GM19397 (cell line): Measurements from ENCODE around the gene BMPR1B.

ENCODE experiments used
- ATAC-seq: cut with Tn5 transposase; IDR thresholded peaks from one replicate; pipeline ENCODE4 v1.9.1; 2021; ENCODE audit warnings: mild to moderate bottlenecking, moderate library complexity; ENCODE audit not compliant: unreplicated experiment

BMPR1B gene

DNA sequence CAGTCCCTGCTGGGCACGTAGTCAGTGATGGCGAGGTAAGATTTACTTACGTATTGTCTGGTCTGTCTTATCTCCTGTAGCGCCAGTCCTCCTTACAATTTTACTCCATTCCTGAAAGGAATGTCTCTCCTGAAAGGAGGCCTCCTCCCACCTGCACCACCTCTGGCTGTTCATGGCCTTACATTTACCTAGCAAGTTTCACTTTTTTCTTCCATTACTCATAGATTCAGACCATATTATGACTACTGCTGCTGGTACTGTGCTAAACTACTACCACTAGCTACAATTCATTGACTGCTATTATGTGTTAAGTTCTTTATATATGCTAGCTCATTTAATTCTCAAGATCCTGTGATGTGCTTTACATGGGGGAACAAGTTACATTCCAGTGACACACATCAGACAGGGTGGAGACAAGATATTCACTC is 189.9 kb downstream of the BMPR1B start:
- ATAC-seq, result no peak

DNA sequence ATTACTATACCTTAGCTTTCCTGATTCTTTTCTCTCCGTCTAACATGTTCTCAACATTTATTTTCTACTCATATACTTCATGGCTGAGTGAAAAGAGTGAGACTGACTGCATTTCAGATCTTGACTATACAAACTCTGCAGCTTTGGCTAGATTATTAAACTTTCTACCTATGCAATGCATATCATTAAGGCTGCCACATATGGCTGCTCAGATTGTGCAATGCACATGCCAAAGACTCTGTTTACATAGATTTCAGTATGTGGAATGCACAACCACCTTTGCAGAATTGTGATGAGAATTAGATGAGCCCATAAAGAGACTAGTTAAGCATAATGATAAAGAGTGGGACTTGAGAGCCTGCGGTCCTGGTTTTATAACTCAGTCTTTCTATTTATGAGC is 196.5 kb downstream of the BMPR1B start:
- ATAC-seq, result no peak

DNA sequence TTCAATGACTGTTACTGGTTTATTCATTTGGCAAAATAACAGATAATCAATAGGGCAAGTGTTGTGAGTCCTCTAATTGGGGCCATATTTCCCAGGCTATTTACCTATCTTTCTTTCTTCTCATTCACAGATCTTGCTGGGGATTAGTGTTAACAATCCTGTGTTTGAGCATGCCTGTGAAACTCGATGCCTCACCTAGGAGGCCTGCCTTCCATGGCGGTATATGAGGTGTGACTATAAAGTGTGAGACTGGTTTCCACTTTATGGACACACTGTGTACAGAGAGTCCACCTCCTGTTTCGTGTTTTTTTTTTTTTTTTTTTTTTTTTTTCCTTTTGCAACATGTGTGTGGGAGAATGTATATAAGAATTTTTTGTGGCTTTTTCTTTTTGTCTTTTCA is 199.3 kb downstream of the BMPR1B start:
- no peak for ATAC-seq

- no peak for ATAC-seq
Observed at GRCh38 chr4:94959307-94959706, 201.6 kb downstream of the BMPR1B start.

DNA sequence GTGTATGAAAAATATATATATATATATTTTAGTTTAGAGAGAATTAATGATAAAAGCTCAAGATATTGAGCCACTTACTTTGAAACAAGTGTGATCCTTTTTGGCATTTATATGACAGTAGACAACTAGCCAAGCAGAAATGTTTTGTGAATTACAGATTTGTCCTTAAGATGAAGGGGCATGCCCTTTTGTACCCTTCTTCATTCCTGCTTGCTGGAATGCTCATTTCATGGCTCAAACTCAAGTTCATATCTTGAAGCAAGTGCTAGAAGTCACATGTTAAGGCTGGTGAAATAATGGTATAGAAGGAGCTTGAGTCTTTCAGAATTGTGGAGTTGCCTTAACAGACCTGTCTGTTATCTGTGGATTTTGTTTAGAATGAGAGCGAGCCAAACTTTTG is 203.0 kb downstream of the BMPR1B start:
- ATAC-seq, result no peak

GRCh38 chr4:94961420-94961819 is 203.7 kb downstream of the BMPR1B start:
- ATAC-seq, result no peak

DNA sequence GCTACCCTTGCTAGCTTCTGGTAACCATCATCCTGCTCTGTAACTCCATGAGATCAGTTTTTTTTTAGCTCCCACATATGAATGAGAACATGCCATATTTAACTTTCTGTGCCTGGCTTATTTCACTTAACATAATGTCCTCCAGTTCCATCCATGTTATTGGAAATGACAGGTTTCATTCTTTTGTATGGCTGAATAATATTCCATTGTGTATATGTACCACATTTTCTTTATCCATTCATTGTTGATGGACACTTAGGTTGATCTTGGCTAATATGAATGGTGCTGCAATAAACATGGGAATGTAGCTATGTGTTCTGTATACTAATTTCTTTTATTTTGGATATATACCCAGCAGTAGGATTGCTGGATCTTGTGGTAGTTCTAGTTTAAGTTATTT is 204.7 kb downstream of the BMPR1B start:
- no peak for ATAC-seq

DNA sequence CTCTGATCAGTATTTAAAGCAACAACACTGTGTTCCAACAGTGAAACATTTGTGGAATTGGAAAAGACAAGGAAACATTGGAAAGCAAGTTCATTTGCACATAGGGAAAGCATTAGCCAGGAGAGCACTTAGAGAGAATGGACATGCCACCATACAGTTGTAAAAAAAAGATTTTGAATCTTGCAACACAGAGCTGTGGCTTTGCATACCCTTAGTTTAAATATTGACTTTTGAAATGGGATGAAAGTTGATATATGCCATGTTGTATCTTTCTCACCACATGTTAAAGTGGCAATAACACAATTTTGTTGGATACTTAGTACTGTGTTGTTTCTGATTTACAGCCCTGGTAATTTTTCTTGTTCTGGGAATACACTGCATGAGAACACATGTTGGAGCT is 208.1 kb downstream of the BMPR1B start:
- ATAC-seq, result no peak

GRCh38 chr4:94968493-94968892 is 210.7 kb downstream of the BMPR1B start:
- ATAC-seq, result no peak

DNA sequence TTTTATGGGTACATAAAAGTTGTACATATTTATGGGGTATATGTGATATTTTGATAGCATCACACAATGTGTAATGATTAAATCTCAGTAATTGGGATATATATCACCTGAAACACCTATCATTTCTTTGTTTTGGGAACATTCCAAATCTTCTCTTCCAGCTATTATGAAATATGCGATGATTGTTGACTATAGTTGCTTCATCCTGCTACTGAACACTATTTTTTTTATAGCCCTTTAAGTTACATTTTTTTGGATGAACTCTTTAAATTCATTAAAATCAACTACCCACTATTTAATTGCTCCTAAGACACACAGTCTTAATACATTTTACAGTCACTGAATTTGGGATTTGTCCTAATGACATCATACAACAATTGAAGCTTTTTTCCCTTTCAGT is 212.9 kb downstream of the BMPR1B start:
- no peak for ATAC-seq

GRCh38 chr4:94974773-94975172 is 217.0 kb downstream of the BMPR1B start:
- no peak for ATAC-seq

GRCh38 chr4:94976371-94977011 is 218.7 kb downstream of the BMPR1B start:
- ATAC-seq, result no peak

DNA sequence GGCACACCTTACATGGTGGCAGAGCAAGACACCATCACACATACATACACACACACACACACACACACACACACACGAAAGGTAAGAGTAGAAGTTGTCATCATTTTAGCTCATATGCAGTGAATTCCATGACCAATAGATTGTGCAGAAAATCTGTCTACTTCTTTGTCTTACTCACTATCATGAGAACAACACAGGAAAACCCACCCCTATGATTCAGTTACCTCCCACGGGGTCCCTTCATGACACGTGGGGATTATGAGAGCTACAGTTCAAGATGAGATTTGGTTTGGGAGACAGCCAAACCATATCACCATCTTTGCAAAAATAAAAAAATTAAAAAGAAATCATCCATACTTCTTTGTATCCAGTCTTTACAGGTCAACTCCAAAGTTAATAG is 221.1 kb downstream of the BMPR1B start:
- no peak for ATAC-seq

GRCh38 chr4:94979621-94980020 is 221.9 kb downstream of the BMPR1B start:
- no peak for ATAC-seq

GRCh38 chr4:94995684-94996394 is 238.1 kb downstream of the BMPR1B start:
- peak; percentile 74 for ATAC-seq

- no peak for ATAC-seq
Observed at GRCh38 chr4:95000076-95000648, 242.4 kb downstream of the BMPR1B start.

DNA sequence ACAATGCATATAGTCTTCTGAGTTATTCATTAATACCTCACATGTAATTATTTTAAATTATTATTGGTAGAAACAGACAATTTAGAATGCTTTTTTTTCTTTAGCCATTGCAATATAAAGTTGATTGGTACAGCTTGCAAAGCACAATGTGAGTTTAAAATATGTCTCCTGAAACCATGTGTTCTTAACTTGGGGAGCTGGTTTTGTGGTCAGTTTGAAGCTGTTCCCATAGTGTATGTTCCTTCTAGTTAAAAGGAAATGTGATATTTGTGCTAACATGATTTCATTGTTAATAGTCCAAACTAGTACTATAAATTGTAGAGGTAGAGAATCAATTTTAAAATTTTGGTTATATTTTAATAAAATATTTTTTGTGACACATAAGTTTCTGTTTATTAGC is 247.2 kb downstream of the BMPR1B start:
- no peak for ATAC-seq

- no peak for ATAC-seq
Observed at GRCh38 chr4:95007998-95008397, 250.2 kb downstream of the BMPR1B start.

DNA sequence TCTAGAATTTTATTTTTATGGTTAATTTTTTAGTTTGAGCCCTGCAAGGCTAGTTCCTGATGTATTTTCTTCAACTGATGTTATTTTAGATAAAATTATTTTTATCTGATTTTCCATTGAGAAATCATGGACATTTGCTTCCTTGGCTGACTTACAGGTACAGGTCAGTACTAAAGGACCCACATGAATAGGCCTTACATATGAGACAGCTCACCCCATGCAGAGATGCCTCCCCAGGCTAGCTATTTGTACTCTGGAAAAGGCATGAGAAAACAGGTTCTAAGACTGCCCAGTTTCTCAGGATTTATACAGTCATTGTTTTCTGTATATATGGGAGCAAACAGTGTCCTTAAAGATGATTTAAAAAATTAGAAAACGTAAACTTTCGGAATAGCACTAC is 255.5 kb downstream of the BMPR1B start:
- ATAC-seq, result no peak

DNA sequence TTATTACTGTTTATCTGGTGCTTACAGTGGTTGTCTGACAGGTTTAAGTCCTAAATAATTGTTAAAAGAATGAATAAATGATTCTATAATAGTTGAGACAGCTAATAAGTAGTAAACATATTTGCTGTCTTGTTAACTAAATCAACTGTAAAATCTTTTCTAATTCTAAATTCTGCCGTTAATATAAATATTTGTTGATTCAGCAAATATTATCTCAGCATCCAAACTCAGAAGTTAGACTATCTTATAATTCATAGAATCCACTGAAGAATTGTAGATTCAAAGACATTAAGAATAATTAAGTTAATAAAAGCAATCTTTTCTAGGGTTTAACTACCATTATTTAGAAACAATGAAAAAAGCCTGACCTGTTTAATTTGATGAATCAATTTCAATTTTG is 256.3 kb downstream of the BMPR1B start:
- ATAC-seq, result no peak

- no peak for ATAC-seq
Observed at GRCh38 chr4:95017305-95018064, 259.7 kb downstream of the BMPR1B start.

GRCh38 chr4:95018785-95019184 is 261.0 kb downstream of the BMPR1B start:
- no peak for ATAC-seq
